Stomach (tissue), 4 donors: ENCODE measurements around the gene IDI2.

Source experiments
- CTCF ChIP-seq, 7 experiments: fragments of 450-650 bp in 4 of 7; fragments of 200-600 bp in 3 of 7; sonication (generic) in 3 of 7; IDR thresholded peaks; one replicate each; pipeline ENCODE4 v1.5.1; 2016 to 2019; ENCODE audit warnings: antibody characterized with exemption in 7 of 7, control low read depth in 2 of 7, mild to moderate bottlenecking in 1 of 7
- POLR2A ChIP-seq, 4 donors: fragments of 450-650 bp; IDR thresholded peaks; one replicate each; pipeline ENCODE4 v1.6.1; 2016; ENCODE audit warnings: antibody characterized with exemption in 4 of 4, control low read depth in 2 of 4, mild to moderate bottlenecking in 1 of 4, moderate library complexity in 1 of 4
- POLR2AphosphoS5 ChIP-seq, 3 donors: sonication (generic); formaldehyde crosslinking; IDR thresholded peaks; one replicate each; pipeline ENCODE4 v1.6.1; 2016; ENCODE audit warnings: antibody characterized with exemption in 3 of 3

- TF ChIP-seq CTCF (IDR thresholded peaks at IDR 0.05) (no peak), POLR2AphosphoS5 (IDR thresholded peaks at IDR 0.05) (no peak), POLR2A (IDR thresholded peaks at IDR 0.05) (no peak)
Measured at GRCh38 chr10:996031-996430, 29.6 kb downstream of the IDI2 start.
